PFSK-1 (cell line): ENCODE measurements around the gene ELAC1.

Source experiments
- POLR2AphosphoS5 ChIP-seq: IDR thresholded peaks from 2 replicates; pipeline ENCODE4 v1.6.1; 2012; ENCODE audit warnings: low read depth, mild to moderate bottlenecking, control low read depth, low read length, moderate library complexity
- SIN3A ChIP-seq: IDR thresholded peaks from 2 replicates; pipeline ENCODE4 v1.6.1; 2012; ENCODE audit warnings: mild to moderate bottlenecking, low read length, moderate library complexity, borderline replicate concordance; ENCODE audit not compliant: insufficient read depth
- TAF1 ChIP-seq: IDR thresholded peaks from 2 replicates; pipeline ENCODE4 v1.6.1; 2012; ENCODE audit warnings: low read length, control low read depth, borderline replicate concordance; ENCODE audit not compliant: insufficient read depth
- TF ChIP-seq, protein P1 (sequence below), 2 experiments: IDR thresholded peaks; 2 replicates each; pipeline versions ENCODE4 v1.6.1 to v1.8.0; 2011 to 2012; ENCODE audit warnings: low read depth in 2 of 2, low read length in 2 of 2, control low read depth in 1 of 2, inconsistent platforms in 1 of 2, mild to moderate bottlenecking in 1 of 2, moderate library complexity in 1 of 2; ENCODE audit not compliant: insufficient read depth in 1 of 2

DNA sequence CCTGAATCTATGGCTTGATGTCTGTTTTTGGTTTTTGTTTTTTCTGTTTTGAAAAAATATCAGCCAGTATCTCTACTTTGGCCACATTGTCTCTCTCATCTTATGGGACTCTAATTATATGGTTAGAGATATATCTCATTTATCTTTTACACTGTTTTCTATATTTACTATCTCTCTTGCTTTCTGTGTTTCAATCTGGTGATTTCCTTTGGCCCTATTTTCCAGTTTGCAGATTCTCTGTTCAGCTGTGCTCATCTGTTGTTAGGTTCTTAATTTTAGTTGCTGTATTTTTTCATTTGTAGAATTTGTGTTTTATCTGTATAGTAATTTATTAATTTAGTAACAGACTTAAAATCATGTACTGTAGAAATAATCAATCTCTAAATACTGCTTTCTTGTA, 41.3 kb upstream of the ELAC1 start:
- TF ChIP-seq POLR2AphosphoS5 (no peak), SIN3A (no peak), TAF1 (no peak)
- TF ChIP-seq, protein P1, sequence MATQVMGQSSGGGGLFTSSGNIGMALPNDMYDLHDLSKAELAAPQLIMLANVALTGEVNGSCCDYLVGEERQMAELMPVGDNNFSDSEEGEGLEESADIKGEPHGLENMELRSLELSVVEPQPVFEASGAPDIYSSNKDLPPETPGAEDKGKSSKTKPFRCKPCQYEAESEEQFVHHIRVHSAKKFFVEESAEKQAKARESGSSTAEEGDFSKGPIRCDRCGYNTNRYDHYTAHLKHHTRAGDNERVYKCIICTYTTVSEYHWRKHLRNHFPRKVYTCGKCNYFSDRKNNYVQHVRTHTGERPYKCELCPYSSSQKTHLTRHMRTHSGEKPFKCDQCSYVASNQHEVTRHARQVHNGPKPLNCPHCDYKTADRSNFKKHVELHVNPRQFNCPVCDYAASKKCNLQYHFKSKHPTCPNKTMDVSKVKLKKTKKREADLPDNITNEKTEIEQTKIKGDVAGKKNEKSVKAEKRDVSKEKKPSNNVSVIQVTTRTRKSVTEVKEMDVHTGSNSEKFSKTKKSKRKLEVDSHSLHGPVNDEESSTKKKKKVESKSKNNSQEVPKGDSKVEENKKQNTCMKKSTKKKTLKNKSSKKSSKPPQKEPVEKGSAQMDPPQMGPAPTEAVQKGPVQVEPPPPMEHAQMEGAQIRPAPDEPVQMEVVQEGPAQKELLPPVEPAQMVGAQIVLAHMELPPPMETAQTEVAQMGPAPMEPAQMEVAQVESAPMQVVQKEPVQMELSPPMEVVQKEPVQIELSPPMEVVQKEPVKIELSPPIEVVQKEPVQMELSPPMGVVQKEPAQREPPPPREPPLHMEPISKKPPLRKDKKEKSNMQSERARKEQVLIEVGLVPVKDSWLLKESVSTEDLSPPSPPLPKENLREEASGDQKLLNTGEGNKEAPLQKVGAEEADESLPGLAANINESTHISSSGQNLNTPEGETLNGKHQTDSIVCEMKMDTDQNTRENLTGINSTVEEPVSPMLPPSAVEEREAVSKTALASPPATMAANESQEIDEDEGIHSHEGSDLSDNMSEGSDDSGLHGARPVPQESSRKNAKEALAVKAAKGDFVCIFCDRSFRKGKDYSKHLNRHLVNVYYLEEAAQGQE (IDR thresholded peaks at IDR 0.05; ENCODE audit: insufficient read depth in 1 of 2, low read depth in 2 of 2, low read length in 2 of 2), result no peak
